Neural progenitor cell (in vitro differentiated cells): ENCODE measurements around the gene DOCK9. TPM values are rescaled to one million over a fixed set of nuclear protein-coding genes. Genes with fewer than 3 reads are reported as not detected.

Experiments
- DNase-seq: peaks from one replicate; pipeline ENCODE4 v3.0.0-alpha.2; 2016; ENCODE audit warnings: low spot score
- H2AFZ ChIP-seq: fragments of 200-600 bp; sonication (generic); replicated peaks from 2 replicates; pipeline ENCODE4 v1.6.1; 2016; ENCODE audit warnings: antibody characterized with exemption
- H3F3A ChIP-seq: fragments of 200-600 bp; sonication (generic); 2 replicates; pipeline ENCODE4 v1.6.1; 2016; ENCODE audit warnings: antibody characterized with exemption, low read depth
- H3K27ac ChIP-seq: fragments of 200-600 bp; sonication (generic); 2 replicates; pipeline ENCODE4 v1.5.1; 2016; ENCODE audit warnings: mild to moderate bottlenecking
- H3K27me3 ChIP-seq: fragments of 200-600 bp; sonication (generic); 2 replicates; pipeline ENCODE4 v1.6.1; 2016; ENCODE audit warnings: mild to moderate bottlenecking, moderate library complexity
- H3K36me3 ChIP-seq: fragments of 200-600 bp; sonication (generic); 2 replicates; pipeline ENCODE4 v1.5.1; 2016
- H3K4me1 ChIP-seq: fragments of 200-600 bp; sonication (generic); 2 replicates; pipeline ENCODE4 v1.6.1; 2016; ENCODE audit warnings: mixed run types
- H3K4me2 ChIP-seq: fragments of 200-600 bp; sonication (generic); 2 replicates; pipeline ENCODE4 v1.6.1; 2016
- H3K4me3 ChIP-seq: fragments of 200-600 bp; sonication (generic); 2 replicates; pipeline ENCODE4 v1.5.1; 2016
- H3K79me2 ChIP-seq: fragments of 200-600 bp; sonication (generic); 2 replicates; pipeline ENCODE4 v1.6.1; 2016; ENCODE audit warnings: low read depth
- H3K9ac ChIP-seq: fragments of 200-600 bp; sonication (generic); 2 replicates; pipeline ENCODE4 v1.6.1; 2016
- H3K9me3 ChIP-seq: fragments of 200-600 bp; sonication (generic); 2 replicates; pipeline ENCODE4 v1.5.1; 2016; ENCODE audit warnings: low read depth
- H4K20me1 ChIP-seq: fragments of 200-600 bp; sonication (generic); 2 replicates; pipeline ENCODE4 v1.6.1; 2016; ENCODE audit warnings: low read depth
- H3K27ac Mint-ChIP-seq: 3 replicates; pipeline ENCODE4 v1.8.0; 2021; ENCODE audit warnings: mixed read lengths
- H3K27me3 Mint-ChIP-seq: 2 replicates; pipeline ENCODE4 v1.8.0; 2022; ENCODE audit warnings: low read depth, mild to moderate bottlenecking, inconsistent platforms, moderate library complexity, mixed read lengths; ENCODE audit not compliant: insufficient read depth
- H3K36me3 Mint-ChIP-seq: 3 replicates; pipeline ENCODE4 v1.8.0; 2021; ENCODE audit warnings: mixed read lengths
- H3K4me1 Mint-ChIP-seq: 3 replicates; pipeline ENCODE4 v1.8.0; 2021; ENCODE audit warnings: mixed read lengths
- H3K4me3 Mint-ChIP-seq: 3 replicates; pipeline ENCODE4 v1.8.0; 2021; ENCODE audit warnings: mild to moderate bottlenecking, moderate library complexity, mixed read lengths
- H3K9me3 Mint-ChIP-seq: 3 replicates; pipeline ENCODE4 v1.8.0; 2020; ENCODE audit warnings: mixed read lengths
- EZH2 ChIP-seq: fragments of 200-600 bp; sonication (generic); IDR thresholded peaks from 2 replicates; pipeline ENCODE4 v1.6.1; 2017; ENCODE audit warnings: antibody characterized with exemption, mild to moderate bottlenecking, moderate library complexity
- EZH2phosphoT487 ChIP-seq: fragments of 200-600 bp; sonication (generic); IDR thresholded peaks from 2 replicates; pipeline ENCODE4 v1.6.1; 2017; ENCODE audit warnings: antibody characterized with exemption
- total RNA-seq: library from RNA; depleted of rRNA; stranded (reverse); fragments of >200 nt; gene quantifications from 2 replicates; pipeline ENCODE4 v1.2.3, GENCODE V29; 2015; ENCODE audit warnings: low replicate concordance
- TF ChIP-seq, protein P1 (sequence below): fragments of 200-600 bp; sonication (generic); IDR thresholded peaks from 2 replicates; pipeline ENCODE4 v1.5.1; 2017; ENCODE audit warnings: antibody characterized with exemption, mild to moderate bottlenecking

Gene DOCK9
- total RNA-seq, 1 donor from 2014 or later, result 16.6 TPM

DNA sequence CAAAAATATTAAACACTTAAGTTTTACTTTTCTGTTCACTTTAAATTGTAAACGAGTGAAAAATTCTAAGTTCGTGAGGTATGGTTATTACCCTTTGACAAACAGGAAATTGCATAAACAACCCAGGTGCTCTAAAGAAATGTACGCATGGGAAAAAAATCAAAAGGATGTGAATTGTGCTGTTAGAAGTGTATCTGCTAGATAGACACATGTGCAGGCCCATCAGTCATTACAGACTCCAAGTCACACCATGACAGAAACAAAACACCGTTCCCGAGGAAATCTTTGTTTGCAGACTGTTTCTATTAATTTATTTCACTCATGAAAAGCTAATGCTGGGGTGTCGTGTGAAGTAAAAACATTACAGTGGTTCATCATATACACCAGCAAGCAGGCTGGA, 17.0 kb upstream of the DOCK9 start:
- no peaks in the 10 kb centered on the region for H3K27me3 ChIP-seq
- peaks cover 10% of the 10 kb centered on the region for H3K4me1 ChIP-seq
- no peak overlapping the region for H3K4me2 ChIP-seq
- Mint-ChIP-seq H3K4me3 (no peak overlapping the region), H3K27me3 (no peaks in the 10 kb centered on the region), H3K27ac (no peak overlapping the region), H3K4me1 (peaks cover 11% of the 10 kb centered on the region), H3K9me3 (no peaks in the 10 kb centered on the region), H3K36me3 (no peaks in the 10 kb centered on the region)
- H3K36me3 ChIP-seq, result no peaks in the 10 kb centered on the region
- no peak overlapping the region for H2AFZ ChIP-seq
- no peaks in the 10 kb centered on the region for H4K20me1 ChIP-seq
- no peaks in the 10 kb centered on the region for H3K9me3 ChIP-seq
- no peak overlapping the region for H3K27ac ChIP-seq
- no peak overlapping the region for H3K4me3 ChIP-seq
- TF ChIP-seq, protein P1, sequence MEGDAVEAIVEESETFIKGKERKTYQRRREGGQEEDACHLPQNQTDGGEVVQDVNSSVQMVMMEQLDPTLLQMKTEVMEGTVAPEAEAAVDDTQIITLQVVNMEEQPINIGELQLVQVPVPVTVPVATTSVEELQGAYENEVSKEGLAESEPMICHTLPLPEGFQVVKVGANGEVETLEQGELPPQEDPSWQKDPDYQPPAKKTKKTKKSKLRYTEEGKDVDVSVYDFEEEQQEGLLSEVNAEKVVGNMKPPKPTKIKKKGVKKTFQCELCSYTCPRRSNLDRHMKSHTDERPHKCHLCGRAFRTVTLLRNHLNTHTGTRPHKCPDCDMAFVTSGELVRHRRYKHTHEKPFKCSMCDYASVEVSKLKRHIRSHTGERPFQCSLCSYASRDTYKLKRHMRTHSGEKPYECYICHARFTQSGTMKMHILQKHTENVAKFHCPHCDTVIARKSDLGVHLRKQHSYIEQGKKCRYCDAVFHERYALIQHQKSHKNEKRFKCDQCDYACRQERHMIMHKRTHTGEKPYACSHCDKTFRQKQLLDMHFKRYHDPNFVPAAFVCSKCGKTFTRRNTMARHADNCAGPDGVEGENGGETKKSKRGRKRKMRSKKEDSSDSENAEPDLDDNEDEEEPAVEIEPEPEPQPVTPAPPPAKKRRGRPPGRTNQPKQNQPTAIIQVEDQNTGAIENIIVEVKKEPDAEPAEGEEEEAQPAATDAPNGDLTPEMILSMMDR, result no peak
- TF ChIP-seq EZH2 (no peak), EZH2phosphoT487 (no peak)
- no peak for DNase-seq
- peaks cover 4% of the 10 kb centered on the region for H3F3A ChIP-seq
- no peaks in the 10 kb centered on the region for H3K79me2 ChIP-seq
- H3K9ac ChIP-seq, result no peak overlapping the region

DNA sequence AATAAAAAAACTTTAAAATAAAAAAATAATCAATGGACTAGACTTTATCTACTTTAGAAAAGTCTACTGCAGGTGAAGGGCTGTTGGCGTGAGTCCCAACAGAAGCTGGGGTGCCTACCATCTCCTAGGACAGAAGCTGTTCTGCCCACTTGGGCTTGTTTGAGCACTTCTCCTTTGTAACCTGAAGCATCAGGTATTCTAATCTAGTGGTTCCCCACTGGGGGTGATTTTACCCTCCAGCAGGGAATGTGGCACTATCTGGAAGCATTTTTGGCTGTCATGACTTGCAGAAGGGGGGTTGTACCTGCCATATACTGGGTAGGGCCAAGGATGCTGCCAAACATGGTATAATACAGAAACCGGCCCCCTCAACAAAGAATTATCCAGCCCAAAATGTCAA, 16.2 kb upstream of the DOCK9 start:
- Histone ChIP-seq H2AFZ (no peak overlapping the region), H3K4me1 (peaks cover 10% of the 10 kb centered on the region), H3K4me3 (no peak overlapping the region), H3K27ac (no peak overlapping the region), H3K9ac (no peak overlapping the region), H3K9me3 (no peaks in the 10 kb centered on the region), H3K36me3 (no peaks in the 10 kb centered on the region), H3K4me2 (no peak overlapping the region), H3K27me3 (no peaks in the 10 kb centered on the region), H3K79me2 (no peaks in the 10 kb centered on the region), H3F3A (peaks cover 4% of the 10 kb centered on the region), H4K20me1 (no peaks in the 10 kb centered on the region)
- Mint-ChIP-seq H3K36me3 (no peaks in the 10 kb centered on the region), H3K27ac (no peak overlapping the region), H3K27me3 (no peaks in the 10 kb centered on the region), H3K4me1 (peaks cover 11% of the 10 kb centered on the region), H3K4me3 (no peak overlapping the region), H3K9me3 (no peaks in the 10 kb centered on the region)
- DNase-seq, result no peak
- TF ChIP-seq EZH2 (no peak), EZH2phosphoT487 (no peak)
- TF ChIP-seq, protein P1, result no peak

DNA sequence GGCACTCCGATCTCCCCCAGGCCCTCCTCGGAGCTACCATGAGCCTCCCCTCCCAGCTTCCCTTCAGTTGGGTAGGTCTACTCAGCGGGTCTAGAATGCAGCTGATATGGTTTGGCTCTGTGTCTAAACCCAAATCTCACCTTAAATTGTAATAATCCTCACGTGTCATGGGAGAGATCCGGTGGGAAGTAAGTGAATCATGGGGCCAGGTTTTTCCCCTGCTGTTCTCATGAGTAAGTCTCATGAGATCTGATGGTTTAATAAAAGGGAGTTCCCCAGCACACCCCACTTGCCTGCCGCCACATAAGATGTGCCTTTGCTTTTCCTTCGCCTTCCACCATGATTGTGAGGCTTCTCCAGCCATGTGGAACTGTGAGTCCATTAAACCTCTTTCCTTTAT, 14.5 kb upstream of the DOCK9 start:
- Mint-ChIP-seq H3K36me3 (no peaks in the 10 kb centered on the region), H3K27me3 (no peaks in the 10 kb centered on the region)

More for the DNA sequence above, 14.5 kb upstream of the DOCK9 start:
- TF ChIP-seq, protein P1, result no peak
- no peak for TF ChIP-seq EZH2
- no peak for TF ChIP-seq EZH2phosphoT487
- no peaks in the 10 kb centered on the region for H4K20me1 ChIP-seq
- no peak overlapping the region for H3K4me3 ChIP-seq
- no peaks in the 10 kb centered on the region for H3K36me3 ChIP-seq
- DNase-seq, result no peak
- H3K9ac ChIP-seq, result no peak overlapping the region
- no peak overlapping the region for H3K27ac Mint-ChIP-seq
- H3K79me2 ChIP-seq, result no peaks in the 10 kb centered on the region
- no peak overlapping the region for H3K27ac ChIP-seq
- no peak overlapping the region for H3K4me2 ChIP-seq
- H3K9me3 Mint-ChIP-seq, result no peaks in the 10 kb centered on the region
- no peaks in the 10 kb centered on the region for H3K27me3 ChIP-seq
- peaks cover 7% of the 10 kb centered on the region for H3K4me1 ChIP-seq
- no peak overlapping the region for H3K4me3 Mint-ChIP-seq
- H3K9me3 ChIP-seq, result no peaks in the 10 kb centered on the region
- H3K4me1 Mint-ChIP-seq, result peaks cover 7% of the 10 kb centered on the region
- no peak overlapping the region for H2AFZ ChIP-seq
- H3F3A ChIP-seq, result peaks cover 4% of the 10 kb centered on the region
